Suppressor macrophage (primary cell): ENCODE data around the gene TRA2A.
A peak's percentile ranks its signal among the peaks of the same experiment; 100 is the strongest.
"Not testable (repeated sequence)": the region's sequence is repeated elsewhere in the genome, so short reads cannot be mapped to it uniquely, and the experiment has no call there.

Experiments used
- DNase-seq, 4 experiments: peaks; one replicate each; pipeline ENCODE4 v3.0.0-alpha.2; 2020 to 2022
- total RNA-seq, 17 experiments: gene quantifications; one replicate each; lab custom pipeline; 2026; ENCODE audit warnings: mixed read lengths in 6 of 17, inconsistent platforms in 3 of 17; lab: John Stamatoyannopoulos, UW

The TRA2A gene
- 21.9 to 85.7 (median 39.6) reads per million in 17 experiments for total RNA-seq

- peak; percentile 98 for DNase-seq
Observed at GRCh38 chr7:23531794-23532489, at the start of gene TRA2A. Gene TRA2A (minus strand): TSS chr7:23531981. CDS start chr7:23531824, 157 bp downstream.

GRCh38 chr7:23570592-23571200 is 38.9 kb upstream of the TRA2A start:
- DNase-seq, result peak; percentile 80 to 83 (median 82)

DNA sequence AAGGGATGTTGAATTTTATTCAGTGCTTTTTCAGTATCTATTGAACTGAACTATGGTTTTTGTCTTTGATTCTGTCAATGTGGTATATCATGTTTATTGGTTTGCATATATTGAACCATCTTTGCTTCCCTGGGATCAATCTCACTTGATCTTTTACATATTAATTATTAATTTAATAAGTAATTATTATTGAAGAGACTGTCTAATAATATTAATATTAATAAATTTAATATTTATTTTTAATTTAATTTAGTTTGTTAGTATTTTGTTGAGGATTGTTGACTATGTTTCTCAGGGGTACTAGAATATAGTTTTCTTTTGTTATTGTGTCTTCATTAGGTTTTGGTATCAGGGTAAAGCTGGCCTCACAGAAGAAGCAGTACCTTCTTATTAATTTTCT is 26.5 kb upstream of the TRA2A start:
- no peak for DNase-seq

DNA sequence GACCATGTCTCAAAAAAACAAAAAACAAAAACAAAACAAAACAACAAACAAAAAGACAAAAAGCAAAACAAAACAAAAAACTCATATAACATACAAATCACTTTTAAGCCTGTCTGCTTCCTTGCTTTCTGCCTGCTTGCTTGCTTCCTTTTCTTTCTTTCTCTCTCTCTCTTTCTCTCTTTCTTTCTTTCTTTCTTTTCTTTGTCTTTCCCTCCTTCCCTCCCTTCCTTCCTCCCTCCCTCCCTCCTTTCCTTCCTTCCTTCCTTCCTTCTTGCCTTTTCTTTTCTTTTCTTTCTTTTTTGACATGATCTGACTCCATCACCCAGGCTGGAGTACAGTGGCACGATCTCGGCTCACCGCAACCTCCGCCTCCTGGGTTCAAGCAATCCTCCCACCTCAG is 15.9 kb upstream of the TRA2A start:
- DNase-seq, result no peak

GRCh38 chr7:23546897-23547572 is 15.3 kb upstream of the TRA2A start:
- peak; percentile 86 to 92 (median 92) for DNase-seq

GRCh38 chr7:23545493-23545892 is 13.7 kb upstream of the TRA2A start:
- DNase-seq, result no peak

DNA sequence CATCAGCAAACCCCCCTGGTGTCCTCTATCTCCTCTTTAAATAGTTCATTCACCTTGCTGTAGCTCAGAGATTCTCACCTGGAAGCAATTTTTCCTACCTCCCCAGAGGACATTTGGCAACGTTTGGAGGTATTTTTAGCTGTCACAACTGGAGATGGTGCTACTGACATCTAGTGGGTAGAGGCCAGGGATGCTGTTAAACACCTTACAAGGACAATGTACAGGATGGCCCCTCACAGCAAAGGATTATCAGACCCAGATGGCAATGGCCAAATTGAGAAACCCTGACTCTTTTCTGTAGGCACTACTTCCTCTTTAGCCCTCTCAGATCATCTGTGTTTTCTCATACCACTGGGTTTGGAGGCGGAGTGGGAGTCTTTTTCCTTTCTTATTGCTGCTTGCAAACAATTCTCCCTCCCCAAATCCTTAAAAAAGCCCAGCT is 13.2 kb upstream of the TRA2A start:
- DNase-seq, result peak; percentile 30 to 69 (median 58)

GRCh38 chr7:23542752-23543151 is 11.0 kb upstream of the TRA2A start:
- no peak for DNase-seq

GRCh38 chr7:23539494-23539907 is 7.7 kb upstream of the TRA2A start:
- peak in 1 of 4 experiments; percentile 24 for DNase-seq

DNA sequence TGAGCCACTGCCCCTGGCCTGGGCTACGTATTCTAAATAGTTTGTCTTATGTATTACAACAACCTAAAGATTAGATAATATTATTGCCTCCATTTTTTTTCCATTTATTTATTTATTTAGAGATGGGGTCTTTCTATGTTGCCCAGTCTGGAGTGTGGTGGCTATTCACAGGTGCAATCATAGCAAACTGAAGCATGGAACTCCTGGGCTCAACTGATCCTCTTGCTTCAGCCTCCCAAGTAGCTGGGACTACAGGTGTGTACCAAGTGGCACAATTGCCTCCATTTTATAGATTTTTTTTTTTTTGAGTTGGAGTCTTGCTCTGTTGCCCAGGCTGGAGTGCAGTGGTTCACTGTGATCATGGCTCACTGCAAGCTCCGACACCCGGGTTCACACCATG is 6.5 kb upstream of the TRA2A start:
- no peak for DNase-seq

GRCh38 chr7:23533238-23533604 is 1.4 kb upstream of the TRA2A start:
- DNase-seq, result no peak

DNA sequence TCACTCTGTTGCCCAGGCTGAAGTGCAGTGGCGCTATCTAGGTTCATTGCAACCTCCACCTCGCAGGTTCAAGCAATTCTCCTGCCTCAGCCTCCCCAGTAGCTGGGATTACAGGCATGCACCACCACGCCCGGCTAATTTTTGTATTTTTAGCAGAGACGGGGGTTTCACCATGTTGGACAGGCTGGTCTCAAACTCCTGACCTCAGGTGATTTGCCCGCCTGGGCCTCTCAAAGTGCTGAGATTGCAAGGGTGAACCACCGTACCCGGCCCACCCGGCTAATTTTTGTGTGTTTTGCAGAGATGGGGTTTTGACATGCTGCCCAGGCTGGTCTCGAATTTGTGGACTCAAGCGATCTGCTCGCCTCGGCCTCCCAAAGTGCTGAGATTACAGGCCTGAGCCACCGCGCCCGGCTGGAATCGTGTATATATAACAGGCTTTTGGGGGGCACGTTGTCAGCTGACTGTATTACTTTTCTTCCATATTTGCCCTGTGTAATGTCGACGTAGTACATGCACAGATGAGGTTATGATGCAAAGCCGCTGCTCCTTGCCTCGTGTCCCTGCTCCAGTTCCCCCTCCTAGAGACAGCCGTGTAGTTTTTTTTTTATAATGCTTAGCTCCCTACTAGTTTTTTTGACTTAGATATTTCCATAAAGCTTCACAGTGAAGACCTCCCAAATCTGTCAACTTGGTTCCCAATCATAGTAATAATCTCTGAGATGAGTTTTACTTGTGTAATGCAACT is 883 bp upstream of the TRA2A start:
- no peak for DNase-seq

DNA sequence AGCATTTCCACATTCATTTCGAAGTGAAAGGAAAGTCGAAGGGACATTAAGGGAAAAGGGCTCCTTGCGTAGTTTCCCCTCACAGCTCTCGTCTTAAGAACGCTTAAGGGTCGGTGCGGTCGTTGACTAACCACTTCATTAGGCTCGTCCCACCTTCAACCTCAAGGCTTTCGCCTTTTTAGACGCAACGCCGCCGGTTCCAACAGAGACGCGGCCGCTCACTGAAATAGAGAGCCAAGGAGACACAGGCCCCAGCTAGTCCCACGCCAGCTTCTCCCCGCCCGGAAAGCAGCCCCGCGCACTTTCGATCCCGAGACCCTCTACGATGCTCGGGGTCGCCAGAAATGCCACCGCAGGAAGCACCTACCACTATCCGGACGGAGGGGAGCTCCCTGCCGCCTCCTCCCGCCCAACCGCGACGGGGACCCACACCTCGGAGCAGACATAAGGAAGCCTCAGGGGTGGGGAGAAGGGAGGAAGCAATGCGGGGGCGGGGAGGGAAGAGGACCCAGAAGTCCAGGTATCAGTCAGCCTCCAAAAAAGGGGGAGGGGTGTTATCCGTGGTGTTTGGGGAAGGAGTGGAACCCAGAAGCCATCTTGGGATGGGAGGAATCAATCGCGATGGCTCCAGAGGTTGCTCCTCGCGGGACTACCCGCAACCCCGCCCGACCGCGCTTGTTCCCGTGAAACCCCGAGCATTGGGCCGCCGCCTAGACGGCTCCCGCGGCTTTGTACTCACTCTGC is 559 bp downstream of the TRA2A start:
- peak; percentile 56 to 81 (median 66) for DNase-seq

GRCh38 chr7:23530405-23530804 is 1.4 kb downstream of the TRA2A start:
- DNase-seq, result peak in 3 of 4 experiments; percentile 28 to 49 (median 34)

- DNase-seq, result no peak
Observed at GRCh38 chr7:23529262-23529859, 2.4 kb downstream of the TRA2A start.

DNA sequence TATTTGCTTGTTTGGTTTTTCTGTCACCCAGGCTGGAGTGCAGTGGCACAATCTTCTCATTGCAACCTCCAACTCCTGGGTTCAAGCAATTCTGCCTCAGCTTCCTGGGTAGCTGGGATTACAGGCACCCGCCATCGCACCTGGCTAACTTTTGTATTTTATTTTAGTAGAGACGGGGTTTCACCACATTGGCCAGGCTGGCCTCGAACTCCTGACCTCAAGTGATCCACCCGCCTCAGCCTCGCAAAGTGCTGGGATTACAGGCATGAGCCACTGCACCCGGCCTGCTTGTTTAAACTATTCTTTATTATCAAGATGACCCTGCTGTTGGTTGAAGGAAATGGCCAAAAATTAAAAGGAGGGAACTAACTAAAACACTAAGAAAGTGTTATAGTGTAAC is 6.2 kb downstream of the TRA2A start:
- DNase-seq, result not testable (repeated sequence)

DNA sequence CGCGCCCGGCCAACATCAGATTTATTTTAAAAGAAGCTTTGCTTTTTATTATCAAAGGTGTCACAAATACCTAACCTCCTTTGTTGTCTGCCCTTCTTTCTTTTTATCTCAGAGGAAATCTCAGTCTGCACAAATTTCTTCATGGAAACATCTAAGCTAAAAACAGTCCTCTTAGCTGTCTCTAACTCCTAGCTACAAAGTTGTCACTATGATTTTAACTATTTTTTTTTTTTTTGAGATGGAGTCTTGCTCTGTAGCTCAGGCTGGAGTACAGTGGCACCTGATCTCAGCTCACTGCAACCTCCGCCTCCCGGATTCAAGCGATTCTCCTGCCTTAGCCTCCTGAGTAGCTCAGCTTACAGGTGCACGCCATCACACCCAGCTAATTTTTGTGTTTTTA is 7.3 kb downstream of the TRA2A start:
- no peak for DNase-seq

GRCh38 chr7:23523486-23524075 is 8.2 kb downstream of the TRA2A start:
- DNase-seq, result no peak

- no peak for DNase-seq
Observed at GRCh38 chr7:23520582-23520981, 11.2 kb downstream of the TRA2A start.

- no peak for DNase-seq
Observed at GRCh38 chr7:23514755-23515154, 17.0 kb downstream of the TRA2A start.

DNA sequence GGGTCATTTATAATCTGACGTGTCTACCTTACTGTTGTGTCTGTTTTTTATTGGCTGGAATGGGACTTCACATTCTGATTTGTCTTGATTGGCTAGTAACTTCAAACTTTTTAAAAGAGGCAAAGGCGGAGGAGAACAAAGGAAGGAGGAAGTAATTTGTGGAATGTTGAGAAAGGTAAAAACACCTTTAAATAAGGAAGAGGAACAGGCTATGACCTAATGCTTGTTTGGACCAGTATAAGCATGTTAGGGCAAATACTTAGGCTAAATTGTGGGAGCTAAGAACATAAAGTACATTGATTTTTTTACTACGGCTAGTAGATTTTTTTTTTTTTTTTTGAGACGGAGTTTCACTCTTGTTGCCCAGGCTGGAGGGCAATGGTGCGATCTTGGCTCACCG is 18.0 kb downstream of the TRA2A start:
- DNase-seq, result not testable (repeated sequence)
